HepG2 (cell line): Measurements from ENCODE around the gene JAGN1. TPM values are rescaled to one million over a fixed set of nuclear protein-coding genes. Genes with fewer than 3 reads are reported as not detected.

ENCODE experiments used
- ATF6 ChIP-seq: sonication (generic); formaldehyde crosslinking; conservative IDR thresholded peaks from 2 replicates; pipeline ENCODE4 v1.4.0; 2020; ENCODE audit warnings: missing genetic modification reagents
- BCLAF1 ChIP-seq: fragments of 450-650 bp; IDR thresholded peaks from 2 replicates; pipeline ENCODE4 v1.6.1; 2017; ENCODE audit warnings: mild to moderate bottlenecking
- CREM ChIP-seq, 2 experiments: sonication (generic) in 1 of 2; formaldehyde crosslinking in 1 of 2; IDR thresholded peaks; 2 replicates each; pipeline versions ENCODE4 v1.4.0 to v1.6.1; 2016 to 2020; ENCODE audit warnings: antibody characterized with exemption in 1 of 2, mild to moderate bottlenecking in 1 of 2, missing genetic modification reagents in 1 of 2
- ESRRA ChIP-seq: sonication (generic); formaldehyde crosslinking; IDR thresholded peaks from 2 replicates; pipeline ENCODE4 v1.5.1; 2020; ENCODE audit warnings: mild to moderate bottlenecking, low read depth, missing genetic modification reagents
- GATAD2A ChIP-seq: IDR thresholded peaks from 2 replicates; pipeline ENCODE4 v1.6.1; 2016
- NCOR1 ChIP-seq: fragments of 200-600 bp; sonication (generic); IDR thresholded peaks from 2 replicates; pipeline ENCODE4 v1.7.0; 2017; ENCODE audit warnings: antibody characterized with exemption, low read length, borderline replicate concordance
- NFE2L1 ChIP-seq: sonication (generic); formaldehyde crosslinking; IDR thresholded peaks from 2 replicates; pipeline ENCODE4 v1.4.0; 2020; ENCODE audit warnings: missing genetic modification reagents, mild to moderate bottlenecking, borderline replicate concordance
- SPEN ChIP-seq: sonication (generic); formaldehyde crosslinking; IDR thresholded peaks from 2 replicates; pipeline ENCODE4 v1.5.1; 2020; ENCODE audit warnings: low read depth, mild to moderate bottlenecking, missing genetic modification reagents
- TMF1 ChIP-seq: sonication (generic); formaldehyde crosslinking; IDR thresholded peaks from 2 replicates; pipeline ENCODE4 v1.8.1; 2022; ENCODE audit warnings: low read depth, missing genetic modification reagents
- YEATS2 ChIP-seq: sonication (generic); formaldehyde crosslinking; IDR thresholded peaks from 2 replicates; pipeline ENCODE4 v1.4.0; 2020; ENCODE audit warnings: missing genetic modification reagents, borderline replicate concordance
- ZBED4 ChIP-seq: sonication (generic); formaldehyde crosslinking; IDR thresholded peaks from 2 replicates; pipeline ENCODE4 v1.4.0; 2020; ENCODE audit warnings: missing genetic modification reagents, borderline replicate concordance
- ZNF33A ChIP-seq: sonication (generic); formaldehyde crosslinking; IDR thresholded peaks from 2 replicates; pipeline ENCODE4 v1.5.1; 2020; ENCODE audit warnings: missing genetic modification reagents, mild to moderate bottlenecking, moderate library complexity, borderline replicate concordance
- polyA plus RNA-seq, 8 experiments: library from polyadenylated mRNA; depleted of rRNA in 3 of 8; stranded (reverse) in 7 of 8; unstranded in 1 of 8; fragments of >200 nt; fragmentation: Illumina TruSeq in 4 of 8; extraction: Trizol in 4 of 8; gene quantifications; 2 replicates each; pipeline versions ENCODE4 v1.2.1 to v1.2.3, GENCODE V29; 2011 to 2016; ENCODE audit warnings: low read depth in 4 of 8, missing spikeins in 1 of 8, mixed read lengths in 1 of 8; ENCODE audit not compliant: insufficient read depth in 1 of 8
- total RNA-seq, 5 experiments: library from RNA; depleted of rRNA; stranded (reverse); fragments of >200 nt; fragmentation: Illumina TruSeq; extraction: Trizol; gene quantifications; 2 replicates each; pipeline ENCODE4 v1.2.3, GENCODE V29; 2016; ENCODE audit warnings: low read depth in 1 of 5
- TF ChIP-seq, protein P1 (sequence below): sonication (generic); formaldehyde crosslinking; IDR thresholded peaks from 2 replicates; pipeline ENCODE4 v1.5.0; 2020; ENCODE audit warnings: mild to moderate bottlenecking, missing genetic modification reagents
- TF ChIP-seq, protein P2 (sequence below): sonication (generic); formaldehyde crosslinking; IDR thresholded peaks from 2 replicates; pipeline ENCODE4 v1.5.0; 2020; ENCODE audit warnings: mild to moderate bottlenecking, missing genetic modification reagents, borderline replicate concordance

JAGN1 gene
- total and polyA plus RNA-seq, 2 of the 13 experiments (the other 11 are each of a cell fraction or from before 2014, with no cell fraction given), result 49.9 to 50.9 TPM

GRCh38 chr3:9915254-9916141 is 25.1 kb downstream of the JAGN1 start (continued):
- TF ChIP-seq SPEN (CRISPR knock-in tag) (peak; percentile 17; the same call in 1 of the 2 replicates), ZNF33A (CRISPR knock-in tag) (no peak), CREM (IDR thresholded peaks at IDR 0.05) (no peak), CREM (CRISPR knock-in tag; IDR thresholded peaks at IDR 0.05) (no peak), TMF1 (CRISPR knock-in tag) (peak; percentile 65; the same call in 1 of the 2 replicates), ESRRA (CRISPR knock-in tag) (no peak), NFE2L1 (no peak), GATAD2A (CRISPR knock-in tag) (peak; percentile 36; the same call in 1 of the 2 replicates), YEATS2 (CRISPR knock-in tag) (no peak), BCLAF1 (no peak), NCOR1 (no peak), ATF6 (CRISPR knock-in tag) (no peak; the same call in 1 of the 2 replicates), ZBED4 (CRISPR knock-in tag) (no peak; the same call in 1 of the 2 replicates)
- TF ChIP-seq, protein P1, sequence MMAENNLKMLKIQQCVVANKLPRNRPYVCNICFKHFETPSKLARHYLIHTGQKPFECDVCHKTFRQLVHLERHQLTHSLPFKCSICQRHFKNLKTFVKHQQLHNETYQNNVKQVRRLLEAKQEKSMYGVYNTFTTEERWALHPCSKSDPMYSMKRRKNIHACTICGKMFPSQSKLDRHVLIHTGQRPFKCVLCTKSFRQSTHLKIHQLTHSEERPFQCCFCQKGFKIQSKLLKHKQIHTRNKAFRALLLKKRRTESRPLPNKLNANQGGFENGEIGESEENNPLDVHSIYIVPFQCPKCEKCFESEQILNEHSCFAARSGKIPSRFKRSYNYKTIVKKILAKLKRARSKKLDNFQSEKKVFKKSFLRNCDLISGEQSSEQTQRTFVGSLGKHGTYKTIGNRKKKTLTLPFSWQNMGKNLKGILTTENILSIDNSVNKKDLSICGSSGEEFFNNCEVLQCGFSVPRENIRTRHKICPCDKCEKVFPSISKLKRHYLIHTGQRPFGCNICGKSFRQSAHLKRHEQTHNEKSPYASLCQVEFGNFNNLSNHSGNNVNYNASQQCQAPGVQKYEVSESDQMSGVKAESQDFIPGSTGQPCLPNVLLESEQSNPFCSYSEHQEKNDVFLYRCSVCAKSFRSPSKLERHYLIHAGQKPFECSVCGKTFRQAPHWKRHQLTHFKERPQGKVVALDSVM (CRISPR knock-in tag), result peak; percentile 66; the same call in 1 of the 2 replicates
- TF ChIP-seq, protein P2, sequence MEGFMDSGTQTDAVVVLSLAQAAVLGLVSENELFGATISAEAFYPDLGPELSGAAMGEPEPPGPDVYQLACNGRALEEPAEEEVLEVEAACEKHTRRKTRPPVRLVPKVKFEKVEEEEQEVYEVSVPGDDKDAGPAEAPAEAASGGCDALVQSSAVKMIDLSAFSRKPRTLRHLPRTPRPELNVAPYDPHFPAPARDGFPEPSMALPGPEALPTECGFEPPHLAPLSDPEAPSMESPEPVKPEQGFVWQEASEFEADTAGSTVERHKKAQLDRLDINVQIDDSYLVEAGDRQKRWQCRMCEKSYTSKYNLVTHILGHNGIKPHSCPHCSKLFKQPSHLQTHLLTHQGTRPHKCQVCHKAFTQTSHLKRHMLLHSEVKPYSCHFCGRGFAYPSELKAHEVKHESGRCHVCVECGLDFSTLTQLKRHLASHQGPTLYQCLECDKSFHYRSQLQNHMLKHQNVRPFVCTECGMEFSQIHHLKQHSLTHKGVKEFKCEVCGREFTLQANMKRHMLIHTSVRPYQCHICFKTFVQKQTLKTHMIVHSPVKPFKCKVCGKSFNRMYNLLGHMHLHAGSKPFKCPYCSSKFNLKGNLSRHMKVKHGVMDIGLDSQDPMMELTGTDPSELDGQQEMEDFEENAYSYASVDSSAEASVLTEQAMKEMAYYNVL, result no peak
